IPS-NIHi11 (cell line): Measurements from ENCODE around the gene SLC30A10.
A peak's percentile ranks its signal among the peaks of the same experiment; 100 is the strongest.
"Not testable (repeated sequence)": the region's sequence is repeated elsewhere in the genome, so short reads cannot be mapped to it uniquely, and the experiment has no call there.

Experiments
- DNase-seq: peaks from one replicate; pipeline ENCODE4 v3.0.0; 2012; ENCODE audit warnings: mixed read lengths, low spot score

Gene SLC30A10

GRCh38 chr1:219927956-219928790, at the start of gene SLC30A10:
Gene SLC30A10, minus strand, starts transcription at chr1:219928557. Its CDS starts 117 bp downstream, at chr1:219928440.
- DNase-seq: peak; percentile 72

GRCh38 chr1:219973213-219973612, 44.9 kb upstream of the SLC30A10 start:
- no peak for DNase-seq

- no peak for DNase-seq
These were observed 39.0 kb upstream of the SLC30A10 start for GRCh38 chr1:219967361-219967760.

GRCh38 chr1:219966071-219966349, 37.7 kb upstream of the SLC30A10 start:
- DNase-seq: no peak

GRCh38 chr1:219965285-219966070, 37.1 kb upstream of the SLC30A10 start:
- no peak for DNase-seq

- no peak for DNase-seq
These were observed 35.1 kb upstream of the SLC30A10 start for GRCh38 chr1:219963432-219963831.

- no peak for DNase-seq
These were observed 33.3 kb upstream of the SLC30A10 start for GRCh38 chr1:219961684-219962083.

- DNase-seq: no peak
These were observed 31.3 kb upstream of the SLC30A10 start for GRCh38 chr1:219959540-219960203.

- DNase-seq: no peak
These were observed 30.6 kb upstream of the SLC30A10 start for GRCh38 chr1:219958875-219959417.

- DNase-seq: no peak
These were observed 26.5 kb upstream of the SLC30A10 start for GRCh38 chr1:219954736-219955421.

GRCh38 chr1:219954052-219954451, 25.7 kb upstream of the SLC30A10 start:
- DNase-seq: no peak

- no peak for DNase-seq
These were observed 24.0 kb upstream of the SLC30A10 start for GRCh38 chr1:219952361-219952760.

- DNase-seq: not testable (repeated sequence)
These were observed 20.9 kb upstream of the SLC30A10 start for GRCh38 chr1:219949227-219949626.

- DNase-seq: not testable (repeated sequence)
These were observed 20.4 kb upstream of the SLC30A10 start for GRCh38 chr1:219948766-219949165.

- no peak for DNase-seq
These were observed 17.4 kb upstream of the SLC30A10 start for GRCh38 chr1:219945795-219946194.

GRCh38 chr1:219941179-219942118, 13.1 kb upstream of the SLC30A10 start:
- DNase-seq: no peak

- DNase-seq: no peak
These were observed 12.3 kb upstream of the SLC30A10 start for GRCh38 chr1:219940707-219941106.

GRCh38 chr1:219938706-219939105, 10.3 kb upstream of the SLC30A10 start:
- DNase-seq: no peak

GRCh38 chr1:219933763-219934162, 5.4 kb upstream of the SLC30A10 start:
- DNase-seq: not testable (repeated sequence)

- DNase-seq: no peak
These were observed 2.7 kb upstream of the SLC30A10 start for GRCh38 chr1:219931033-219931432.

GRCh38 chr1:219928791-219929118, 398 bp upstream of the SLC30A10 start:
- DNase-seq: no peak
